Activated CD4-positive, alpha-beta T cell treated with anti-CD3 and anti-CD28 coated beads, Interleukin-2, amount 10 ng/mL, durations not matched to agents 7 days and 5 days (primary cell): ENCODE data around the gene ZNF263. TPM values are rescaled to one million over a fixed set of nuclear protein-coding genes. Genes with fewer than 3 reads are reported as not detected.

Source experiments
- CTCF ChIA-PET: fragments of 350-600 bp; sonication (Branson Sonifier 250); formaldehyde crosslinking; loops from one replicate; lab custom pipeline; 2021; ENCODE audit warnings: antibody characterized with exemption; lab: Charles Lee
- POLR2A ChIA-PET: fragments of 350-600 bp; sonication (Branson Sonifier 250); formaldehyde crosslinking; loops from one replicate; lab custom pipeline; 2021; ENCODE audit warnings: antibody characterized with exemption; lab: Charles Lee
- DNase-seq: peaks from one replicate; pipeline ENCODE4 v3.0.0-alpha.2; 2020
- H3K27ac Mint-ChIP-seq: one replicate; pipeline ENCODE4 v1.8.0; 2021; ENCODE audit warnings: mild to moderate bottlenecking, moderate library complexity, mixed read lengths
- H3K27me3 Mint-ChIP-seq: one replicate; pipeline ENCODE4 v1.8.0; 2021; ENCODE audit warnings: mixed read lengths
- H3K36me3 Mint-ChIP-seq: one replicate; pipeline ENCODE4 v1.8.0; 2021; ENCODE audit warnings: low read depth, mixed read lengths
- H3K4me1 Mint-ChIP-seq: one replicate; pipeline ENCODE4 v1.8.0; 2021; ENCODE audit warnings: mixed read lengths
- H3K4me3 Mint-ChIP-seq: one replicate; pipeline ENCODE4 v1.8.0; 2021; ENCODE audit warnings: mild to moderate bottlenecking, moderate library complexity, mixed read lengths
- H3K9me3 Mint-ChIP-seq: one replicate; pipeline ENCODE4 v1.8.0; 2021; ENCODE audit warnings: mixed read lengths
- total RNA-seq, 2 experiments: library from RNA; stranded (reverse); gene quantifications; one replicate each; pipeline ENCODE4 v1.2.3, GENCODE V29; 2021

The ZNF263 gene
- total RNA-seq, 2 experiments from 2014 or later: 25.7 to 25.9 TPM

- CTCF ChIA-PET: interaction anchor here (0.7 to 1.7 kb wide), 3 partner anchors 12 to 169 kb away, joined by 3 read pairs; no protein-coding TSS in a partner anchor
- DNase-seq: peak; percentile 84
- H3K9me3 Mint-ChIP-seq: peaks cover 40% of the 10 kb centered on the region
- H3K27ac Mint-ChIP-seq: peak within 1 kb of the TSS; percentile 91
- H3K4me3 Mint-ChIP-seq: peak within 1 kb of the TSS; percentile 74
- H3K36me3 Mint-ChIP-seq: peaks cover 74% of the 10 kb centered on the region
- H3K4me1 Mint-ChIP-seq: peaks cover 23% of the 10 kb centered on the region
- POLR2A ChIA-PET: no interaction called here
- no peaks in the 10 kb centered on the region for H3K27me3 Mint-ChIP-seq
These were observed 22.1 kb downstream of the ZNF263 start, which contains the start of the genes TIGD7 and ZNF75A for GRCh38 chr16:3305109-3306068. TSS of gene TIGD7 (minus strand) at chr16:3305430. CDS start at chr16:3300614, 4,816 bp downstream. TSS of gene ZNF75A (plus strand) at chr16:3305497. CDS start at chr16:3308429, 2,932 bp downstream.

- ChIA-PET POLR2A (interaction anchor here (0.7 kb wide), 1 partner anchor 135 kb away, joined by 3 read pairs; no protein-coding TSS in a partner anchor), CTCF (interaction anchor here (0.7 to 1.7 kb wide), 2 partner anchors 11 to 169 kb away, joined by 3 read pairs; no protein-coding TSS in a partner anchor)
- no peak for DNase-seq
- H3K4me3 Mint-ChIP-seq: peak overlapping the region; percentile 74
- no peaks in the 10 kb centered on the region for H3K27me3 Mint-ChIP-seq
- peaks cover 23% of the 10 kb centered on the region for H3K4me1 Mint-ChIP-seq
- peaks cover 74% of the 10 kb centered on the region for H3K36me3 Mint-ChIP-seq
- H3K27ac Mint-ChIP-seq: peak overlapping the region; percentile 91
- peaks cover 39% of the 10 kb centered on the region for H3K9me3 Mint-ChIP-seq
These were observed 22.8 kb downstream of the ZNF263 start for GRCh38 chr16:3306078-3306477.

- Mint-ChIP-seq H3K4me3 (no peak overlapping the region), H3K36me3 (peaks cover 97% of the 10 kb centered on the region), H3K4me1 (peaks cover 4% of the 10 kb centered on the region), H3K27me3 (no peaks in the 10 kb centered on the region), H3K27ac (no peak overlapping the region), H3K9me3 (peaks cover 56% of the 10 kb centered on the region)
- ChIA-PET CTCF (interaction anchor here (0.6 to 1.1 kb wide), 2 partner anchors 27 to 621 kb away, joined by 3 to 5 read pairs; no protein-coding TSS in a partner anchor), POLR2A (no interaction called here)
- no peak for DNase-seq
These were observed 28.2 kb downstream of the ZNF263 start for GRCh38 chr16:3311496-3311895.

- Mint-ChIP-seq H3K4me3 (no peak overlapping the region), H3K4me1 (no peaks in the 10 kb centered on the region), H3K27me3 (no peaks in the 10 kb centered on the region), H3K27ac (no peak overlapping the region), H3K36me3 (peaks cover 71% of the 10 kb centered on the region), H3K9me3 (peaks cover 70% of the 10 kb centered on the region)
- CTCF ChIA-PET: interaction anchor here (0.9 to 1.3 kb wide), 3 partner anchors 12 to 213 kb away, joined by 3 read pairs; partner anchors contain the start of genes TIGD7 and ZNF75A
- POLR2A ChIA-PET: no interaction called here
- no peak for DNase-seq
These were observed 34.2 kb downstream of the ZNF263 start for GRCh38 chr16:3317315-3317999.

GRCh38 chr16:3321816-3322215 is 38.5 kb downstream of the ZNF263 start:
- Mint-ChIP-seq H3K27ac (no peak overlapping the region), H3K9me3 (peaks cover 57% of the 10 kb centered on the region), H3K36me3 (peaks cover 27% of the 10 kb centered on the region), H3K4me1 (no peaks in the 10 kb centered on the region), H3K27me3 (no peaks in the 10 kb centered on the region), H3K4me3 (no peak overlapping the region)
- no peak for DNase-seq
- ChIA-PET CTCF (interaction anchor here (1.6 to 2.1 kb wide), 2 partner anchors 16 to 121 kb away, joined by 3 to 4 read pairs; partner anchors contain the start of genes NAA60 and ZNF597), POLR2A (interaction anchor here (0.6 kb wide), 1 partner anchor 79 kb away, joined by 3 read pairs; the partner anchor contains the start of gene ZSCAN32)

GRCh38 chr16:3327514-3327913 is 44.2 kb downstream of the ZNF263 start:
- Mint-ChIP-seq H3K4me3 (no peak overlapping the region), H3K27me3 (no peaks in the 10 kb centered on the region), H3K27ac (no peak overlapping the region), H3K9me3 (peaks cover 30% of the 10 kb centered on the region), H3K4me1 (no peaks in the 10 kb centered on the region), H3K36me3 (no peaks in the 10 kb centered on the region)
- ChIA-PET POLR2A (no interaction called here), CTCF (no interaction called here)
- DNase-seq: no peak

- H3K27ac Mint-ChIP-seq: no peak overlapping the region
- no peaks in the 10 kb centered on the region for H3K36me3 Mint-ChIP-seq
- ChIA-PET POLR2A (no interaction called here), CTCF (no interaction called here)
- no peaks in the 10 kb centered on the region for H3K4me1 Mint-ChIP-seq
- H3K4me3 Mint-ChIP-seq: no peak overlapping the region
- no peak for DNase-seq
- H3K27me3 Mint-ChIP-seq: no peaks in the 10 kb centered on the region
- peaks cover 27% of the 10 kb centered on the region for H3K9me3 Mint-ChIP-seq
These were observed 44.8 kb downstream of the ZNF263 start for GRCh38 chr16:3328104-3328503.

GRCh38 chr16:3328643-3329042 is 45.4 kb downstream of the ZNF263 start:
- DNase-seq: no peak
- CTCF ChIA-PET: no interaction called here
- POLR2A ChIA-PET: no interaction called here

More at GRCh38 chr16:3328643-3329042, 45.4 kb downstream of the ZNF263 start:
- Mint-ChIP-seq H3K36me3 (no peaks in the 10 kb centered on the region), H3K27me3 (no peaks in the 10 kb centered on the region), H3K27ac (no peak overlapping the region), H3K4me1 (no peaks in the 10 kb centered on the region), H3K9me3 (peaks cover 25% of the 10 kb centered on the region), H3K4me3 (no peak overlapping the region)

Other genes with a start within 250 kb of the ZNF263 start
- under 1 TPM; 0.20 to 0.23 TPM for gene BICDL2, start 246.5 kb upstream of the ZNF263 start, total RNA-seq
- 10 to 100 TPM; 18.1 to 19.8 TPM for gene MMP25, start 236.9 kb upstream of the ZNF263 start, total RNA-seq
- 1,000 to 10,000 TPM; 2,973 to 3,212 TPM for gene IL32, start 217.9 kb upstream of the ZNF263 start, total RNA-seq
- under 1 TPM; 0.29 to 0.35 TPM for gene ZSCAN10, start 184.2 kb upstream of the ZNF263 start, total RNA-seq
- not detected for gene ZNF205, start 170.9 kb upstream of the ZNF263 start, total RNA-seq
- 10 to 100 TPM in 1 of 2 experiments, 1 to 10 TPM in 1; 9.9 to 11.1 TPM for gene ZNF213, start 148.5 kb upstream of the ZNF263 start, total RNA-seq
- gene OR1F1, start 95.3 kb upstream of the ZNF263 start, total RNA-seq: not detected
- 10 to 100 TPM; 11.7 to 12.1 TPM for gene ZNF200, start 48.3 kb upstream of the ZNF263 start, total RNA-seq
- under 1 TPM in 1 of 2 experiments, not detected in 1; 0.10 TPM for gene MEFV, start 26.9 kb upstream of the ZNF263 start, total RNA-seq
- 1 to 10 TPM; 3.6 to 5.1 TPM for gene TIGD7, start 21.9 kb downstream of the ZNF263 start, total RNA-seq
- 10 to 100 TPM; 42.7 to 43.8 TPM for gene ZNF75A, start 22.0 kb downstream of the ZNF263 start, total RNA-seq
- gene OR2C1, start 72.4 kb downstream of the ZNF263 start, total RNA-seq: not detected
- 10 to 100 TPM; 19.5 to 21.4 TPM for gene ZSCAN32, start 117.5 kb downstream of the ZNF263 start, total RNA-seq
- 10 to 100 TPM; 11.4 to 12.7 TPM for gene ZNF174, start 117.7 kb downstream of the ZNF263 start, total RNA-seq
- 1 to 10 TPM; 2.5 to 2.7 TPM for gene ZNF597, start 160.0 kb downstream of the ZNF263 start, total RNA-seq
- gene NAA60, start 160.2 kb downstream of the ZNF263 start, total RNA-seq: 10 to 100 TPM; 42.6 to 59.1 TPM
- not detected for gene C16orf90, start 212.0 kb downstream of the ZNF263 start, total RNA-seq
- 10 to 100 TPM; 39.0 to 43.2 TPM for gene CLUAP1, start 217.5 kb downstream of the ZNF263 start, total RNA-seq